GM12801 (cell line): ENCODE data around the gene DCDC1.

Experiments
- CTCF ChIP-seq: IDR thresholded peaks from one replicate; pipeline ENCODE4 v1.5.1; 2011; ENCODE audit warnings: control low read depth; ENCODE audit not compliant: insufficient read length; ENCODE audit errors: extremely low read depth

DCDC1 gene

GRCh38 chr11:31267720-31268119 is 101.8 kb downstream of the DCDC1 start:
- no peak for TF ChIP-seq CTCF

- TF ChIP-seq CTCF: no peak
Observed at GRCh38 chr11:31264834-31265233, 104.7 kb downstream of the DCDC1 start.

- TF ChIP-seq CTCF: no peak
Observed at GRCh38 chr11:31262761-31263160, 106.8 kb downstream of the DCDC1 start.

- no peak for TF ChIP-seq CTCF
Observed at GRCh38 chr11:31259797-31260196, 109.7 kb downstream of the DCDC1 start.

- no peak for TF ChIP-seq CTCF
Observed at GRCh38 chr11:31254415-31254814, 115.1 kb downstream of the DCDC1 start.

- TF ChIP-seq CTCF: no peak
Observed at GRCh38 chr11:31248768-31249167, 120.8 kb downstream of the DCDC1 start.

GRCh38 chr11:31247321-31247720 is 122.2 kb downstream of the DCDC1 start:
- TF ChIP-seq CTCF: no peak
